HFFc6 (cell line): ENCODE measurements around the gene FBXL17. TPM values are rescaled to one million over a fixed set of nuclear protein-coding genes. Genes with fewer than 3 reads are reported as not detected.

Experiments used
- DNase-seq: peaks from one replicate; pipeline ENCODE4 v3.0.0-alpha.2; 2018
- H3K27ac Mint-ChIP-seq: 2 replicates; pipeline ENCODE4 v1.8.0; 2020; ENCODE audit warnings: mild to moderate bottlenecking, mixed read lengths
- H3K27me3 Mint-ChIP-seq: 2 replicates; pipeline ENCODE4 v1.8.0; 2021; ENCODE audit warnings: mild to moderate bottlenecking, moderate library complexity, mixed read lengths; ENCODE audit not compliant: insufficient read depth
- H3K36me3 Mint-ChIP-seq: 2 replicates; pipeline ENCODE4 v1.8.0; 2021; ENCODE audit warnings: low read depth, mixed read lengths
- H3K4me1 Mint-ChIP-seq: 2 replicates; pipeline ENCODE4 v1.8.0; 2020; ENCODE audit warnings: low read depth, mixed read lengths
- H3K4me3 Mint-ChIP-seq: 2 replicates; pipeline ENCODE4 v1.8.0; 2020; ENCODE audit warnings: mild to moderate bottlenecking, moderate library complexity, mixed read lengths
- H3K9me3 Mint-ChIP-seq: 2 replicates; pipeline ENCODE4 v1.8.0; 2020; ENCODE audit warnings: mild to moderate bottlenecking, mixed read lengths
- total RNA-seq, 6 experiments: library from RNA; stranded (reverse); fragmentation: NEBNext Ultra II Directional; extraction: Animal tissue kit (Norgen Biotek cat#: 25700); gene quantifications; 2 replicates in 1 of 6; 3 replicates in 5 of 6; pipeline ENCODE4 v1.2.3, GENCODE V29; 2021
- TF ChIP-seq, protein P1 (sequence below): fragments of 200-600 bp; sonication (generic); IDR thresholded peaks from 2 replicates; pipeline ENCODE4 v1.5.0; 2021; ENCODE audit warnings: antibody characterized with exemption, mild to moderate bottlenecking

Gene FBXL17
- total RNA-seq, 6 experiments from 2014 or later = 8.2 to 13.1 (median 10.8) TPM

DNA sequence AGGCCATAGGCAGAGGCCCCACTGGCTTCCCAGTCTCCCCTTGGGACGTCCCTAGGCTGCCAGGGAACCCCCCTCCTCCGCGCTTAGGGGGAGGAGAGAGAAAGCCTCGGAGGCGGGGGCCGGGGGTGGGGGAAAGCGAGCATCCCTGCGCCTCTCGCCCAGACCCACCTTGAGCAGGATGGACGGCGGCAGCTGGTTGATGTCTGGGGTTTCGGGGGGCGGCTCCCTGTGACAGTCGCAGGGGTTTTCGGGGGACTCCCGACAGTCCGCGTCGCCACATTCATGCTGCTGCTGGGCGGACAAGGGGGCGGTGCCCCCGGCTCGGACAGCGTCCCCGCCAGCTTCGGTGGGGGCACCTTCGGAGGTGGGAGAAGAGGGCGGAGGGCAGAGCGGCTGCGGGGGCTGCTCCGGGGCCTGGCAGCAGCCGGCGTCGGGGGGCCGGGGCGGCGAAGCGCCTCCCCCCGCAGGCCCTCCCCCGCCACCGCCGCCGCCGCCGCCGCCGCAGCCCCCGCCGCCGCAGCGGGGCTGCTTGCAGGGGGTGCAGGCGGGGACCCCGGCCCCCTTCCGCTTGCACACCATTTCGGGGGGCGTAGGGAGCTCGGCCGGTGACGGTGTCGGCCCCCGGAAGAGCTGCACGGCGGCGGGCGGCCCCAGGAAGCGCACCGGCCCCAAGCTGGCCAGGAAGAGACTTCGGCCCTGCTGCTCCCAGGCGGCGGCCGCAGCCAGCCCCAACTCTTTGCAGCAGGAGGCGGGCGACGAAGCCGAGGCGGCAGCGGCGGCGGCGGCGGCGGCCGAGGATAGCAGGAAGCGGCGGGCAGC, 1.2 kb downstream of the FBXL17 start:
- peaks cover 8% of the 10 kb centered on the region for H3K9me3 Mint-ChIP-seq
- H3K27ac Mint-ChIP-seq = no peak overlapping the region
- H3K27me3 Mint-ChIP-seq = peaks cover 2% of the 10 kb centered on the region
- no peak for DNase-seq
- H3K36me3 Mint-ChIP-seq = peaks cover 25% of the 10 kb centered on the region
- TF ChIP-seq, protein P1, sequence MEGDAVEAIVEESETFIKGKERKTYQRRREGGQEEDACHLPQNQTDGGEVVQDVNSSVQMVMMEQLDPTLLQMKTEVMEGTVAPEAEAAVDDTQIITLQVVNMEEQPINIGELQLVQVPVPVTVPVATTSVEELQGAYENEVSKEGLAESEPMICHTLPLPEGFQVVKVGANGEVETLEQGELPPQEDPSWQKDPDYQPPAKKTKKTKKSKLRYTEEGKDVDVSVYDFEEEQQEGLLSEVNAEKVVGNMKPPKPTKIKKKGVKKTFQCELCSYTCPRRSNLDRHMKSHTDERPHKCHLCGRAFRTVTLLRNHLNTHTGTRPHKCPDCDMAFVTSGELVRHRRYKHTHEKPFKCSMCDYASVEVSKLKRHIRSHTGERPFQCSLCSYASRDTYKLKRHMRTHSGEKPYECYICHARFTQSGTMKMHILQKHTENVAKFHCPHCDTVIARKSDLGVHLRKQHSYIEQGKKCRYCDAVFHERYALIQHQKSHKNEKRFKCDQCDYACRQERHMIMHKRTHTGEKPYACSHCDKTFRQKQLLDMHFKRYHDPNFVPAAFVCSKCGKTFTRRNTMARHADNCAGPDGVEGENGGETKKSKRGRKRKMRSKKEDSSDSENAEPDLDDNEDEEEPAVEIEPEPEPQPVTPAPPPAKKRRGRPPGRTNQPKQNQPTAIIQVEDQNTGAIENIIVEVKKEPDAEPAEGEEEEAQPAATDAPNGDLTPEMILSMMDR = no peak
- peak overlapping the region; percentile 91 for H3K4me3 Mint-ChIP-seq
- H3K4me1 Mint-ChIP-seq = peaks cover 22% of the 10 kb centered on the region

GRCh38 chr5:108379722-108380530, 2.0 kb downstream of the FBXL17 start:
- no peak for DNase-seq
- peaks cover 33% of the 10 kb centered on the region for H3K36me3 Mint-ChIP-seq
- TF ChIP-seq, protein P1 = no peak
- H3K4me3 Mint-ChIP-seq = peak overlapping the region; percentile 78
- H3K27me3 Mint-ChIP-seq = no peaks in the 10 kb centered on the region; the same call in none of the 2 replicates
- H3K4me1 Mint-ChIP-seq = peaks cover 22% of the 10 kb centered on the region
- H3K27ac Mint-ChIP-seq = no peak overlapping the region
- H3K9me3 Mint-ChIP-seq = peaks cover 17% of the 10 kb centered on the region

GRCh38 chr5:108375768-108376167, 6.1 kb downstream of the FBXL17 start:
- Mint-ChIP-seq H3K4me1 (peaks cover 12% of the 10 kb centered on the region), H3K27me3 (no peaks in the 10 kb centered on the region; the same call in 1 of the 2 replicates), H3K9me3 (peaks cover 37% of the 10 kb centered on the region), H3K36me3 (peaks cover 49% of the 10 kb centered on the region), H3K4me3 (no peak overlapping the region), H3K27ac (no peak overlapping the region)
- TF ChIP-seq, protein P1 = no peak
- no peak for DNase-seq

GRCh38 chr5:108373426-108373825, 8.5 kb downstream of the FBXL17 start:
- H3K27me3 Mint-ChIP-seq = no peaks in the 10 kb centered on the region; the same call in 1 of the 2 replicates
- DNase-seq = no peak
- H3K4me1 Mint-ChIP-seq = no peaks in the 10 kb centered on the region
- peaks cover 37% of the 10 kb centered on the region for H3K9me3 Mint-ChIP-seq
- H3K36me3 Mint-ChIP-seq = peaks cover 49% of the 10 kb centered on the region
- no peak overlapping the region for H3K27ac Mint-ChIP-seq
- no peak overlapping the region for H3K4me3 Mint-ChIP-seq
- TF ChIP-seq, protein P1 = no peak

- DNase-seq = no peak
- H3K9me3 Mint-ChIP-seq = peaks cover 37% of the 10 kb centered on the region
These were observed 9.5 kb downstream of the FBXL17 start for GRCh38 chr5:108372369-108372768.

More at GRCh38 chr5:108372369-108372768, 9.5 kb downstream of the FBXL17 start:
- TF ChIP-seq, protein P1 = no peak
- Mint-ChIP-seq H3K36me3 (peaks cover 43% of the 10 kb centered on the region), H3K4me1 (peaks cover 7% of the 10 kb centered on the region; the same call in 1 of the 2 replicates), H3K27ac (no peak overlapping the region), H3K4me3 (no peak overlapping the region), H3K27me3 (no peaks in the 10 kb centered on the region)
